Brain microvascular endothelial cell (primary cell): Measurements from ENCODE around the gene WWC2.
A peak's percentile ranks its signal among the peaks of the same experiment; 100 is the strongest.

Experiments used
- DNase-seq: peaks from one replicate; pipeline ENCODE4 v3.0.0-alpha.2; 2020
- H3K27ac ChIP-seq: fragments of 250-450 bp; sonication (Bioruptor Pico); 2 replicates; pipeline ENCODE4 v1.5.1; 2020; ENCODE audit warnings: mild to moderate bottlenecking, moderate library complexity
- H3K27me3 ChIP-seq: fragments of 250-450 bp; sonication (Bioruptor Pico); replicated peaks from 2 replicates; pipeline ENCODE4 v1.5.1; 2020; ENCODE audit warnings: mild to moderate bottlenecking
- H3K36me3 ChIP-seq: fragments of 250-450 bp; sonication (Bioruptor Pico); replicated peaks from 2 replicates; pipeline ENCODE4 v1.5.1; 2020; ENCODE audit warnings: mild to moderate bottlenecking
- H3K4me3 ChIP-seq: 2 replicates; pipeline ENCODE4 v1.5.1; 2011; ENCODE audit warnings: low read depth, mild to moderate bottlenecking, control low read depth, low read length, moderate library complexity
- CTCF ChIP-seq: IDR thresholded peaks from 2 replicates; pipeline ENCODE4 v1.5.1; 2011; ENCODE audit warnings: low read depth, mild to moderate bottlenecking, moderate library complexity, low read length, control low read depth, inconsistent platforms; ENCODE audit errors: missing control alignments
- in situ Hi-C: cut with HindIII; loops from 2 replicates; pipeline ENCODE4 v1.10.0; 2017; ENCODE audit warnings: low sequenced_read_pairs, low pct_ligation_motif_present

WWC2 gene

GRCh38 chr4:183096276-183096965 lies 2.6 kb upstream of the WWC2 start:
- Histone ChIP-seq H3K4me3 (no peak overlapping the region), H3K36me3 (no peaks in the 10 kb centered on the region), H3K27ac (no peak overlapping the region), H3K27me3 (no peaks in the 10 kb centered on the region)
- no peak for DNase-seq
- no peak for TF ChIP-seq CTCF
- in situ Hi-C loops, result no loop called here

GRCh38 chr4:183097231-183098018 lies 1.6 kb upstream of the WWC2 start:
- no peak for TF ChIP-seq CTCF
- Histone ChIP-seq H3K4me3 (peak overlapping the region; percentile 86), H3K27me3 (no peaks in the 10 kb centered on the region), H3K36me3 (no peaks in the 10 kb centered on the region), H3K27ac (peak overlapping the region; percentile 91)
- DNase-seq, result no peak
- in situ Hi-C loops, result no loop called here

GRCh38 chr4:183098019-183098722 lies 886 bp upstream of the WWC2 start:
- Histone ChIP-seq H3K27ac (peak overlapping the region; percentile 91), H3K4me3 (peak overlapping the region; percentile 86), H3K27me3 (no peaks in the 10 kb centered on the region), H3K36me3 (no peaks in the 10 kb centered on the region)
- peak; percentile 29 for DNase-seq
- TF ChIP-seq CTCF, result no peak
- in situ Hi-C loops, result no loop called here

GRCh38 chr4:183099537-183100297 lies 660 bp downstream of the WWC2 start:
- H3K36me3 ChIP-seq, result no peaks in the 10 kb centered on the region
- in situ Hi-C loops, result no loop called here
- no peak for DNase-seq
- peak; percentile 40 for TF ChIP-seq CTCF
- H3K27ac ChIP-seq, result peak overlapping the region; percentile 91
- H3K4me3 ChIP-seq, result peak overlapping the region; percentile 86
- H3K27me3 ChIP-seq, result no peaks in the 10 kb centered on the region

GRCh38 chr4:183100298-183100599 lies 1.2 kb downstream of the WWC2 start:
- H3K27ac ChIP-seq, result no peak overlapping the region
- H3K27me3 ChIP-seq, result no peaks in the 10 kb centered on the region
- H3K36me3 ChIP-seq, result no peaks in the 10 kb centered on the region
- H3K4me3 ChIP-seq, result peak overlapping the region; percentile 86
- TF ChIP-seq CTCF, result no peak
- in situ Hi-C loops, result no loop called here
- no peak for DNase-seq
